GM12878 (cell line): ENCODE results near the gene ZNF354B.
"Not testable (repeated sequence)": the region's sequence is repeated elsewhere in the genome, so short reads cannot be mapped to it uniquely, and the experiment has no call there.

ENCODE experiments used
- CBX3 ChIP-seq: fragments of 200-600 bp; sonication (generic); IDR thresholded peaks from 2 replicates; pipeline ENCODE4 v1.6.1; 2016; ENCODE audit warnings: low read depth, borderline replicate concordance
- CEBPB ChIP-seq, 2 experiments: fragments of 150-350 bp in 1 of 2; IDR thresholded peaks; 2 replicates each; pipeline ENCODE4 v1.6.1; 2012 to 2014; ENCODE audit warnings: low read depth in 2 of 2, low read length in 2 of 2, borderline replicate concordance in 1 of 2, inconsistent platforms in 1 of 2
- CTCF ChIP-seq, 3 experiments: IDR thresholded peaks in 2 of 3; conservative IDR thresholded peaks in 1 of 3; 2 replicates each; pipeline ENCODE4 v1.5.1; 2011; ENCODE audit warnings: low read depth in 3 of 3, low read length in 3 of 3, mild to moderate bottlenecking in 3 of 3, control low read depth in 2 of 3, moderate library complexity in 2 of 3, inconsistent platforms in 1 of 3, mixed read lengths in 1 of 3; ENCODE audit not compliant: control insufficient read depth in 2 of 3, insufficient read depth in 1 of 3; ENCODE audit errors: extremely low read depth in 1 of 3
- ETV6 ChIP-seq, 2 experiments: fragments of 450-650 bp in 1 of 2; IDR thresholded peaks in 1 of 2; conservative IDR thresholded peaks in 1 of 2; 2 replicates each; pipeline ENCODE4 v1.6.1; 2014; ENCODE audit warnings: antibody characterized with exemption in 1 of 2, borderline replicate concordance in 1 of 2, low read depth in 1 of 2, mild to moderate bottlenecking in 1 of 2, moderate library complexity in 1 of 2
- FOXM1 ChIP-seq: IDR thresholded peaks from 2 replicates; pipeline ENCODE4 v1.6.1; 2012; ENCODE audit warnings: low read depth, mild to moderate bottlenecking, inconsistent platforms, low read length, moderate library complexity
- GABPA ChIP-seq: IDR thresholded peaks from 2 replicates; pipeline ENCODE4 v1.6.1; 2014; ENCODE audit warnings: antibody characterized with exemption, low read depth, mild to moderate bottlenecking, inconsistent platforms
- HCFC1 ChIP-seq: fragments of 150-350 bp; IDR thresholded peaks from 2 replicates; pipeline ENCODE4 v1.6.1; 2014; ENCODE audit warnings: low read length
- HDAC6 ChIP-seq: fragments of 200-600 bp; sonication (generic); IDR thresholded peaks from one replicate; pipeline ENCODE4 v1.8.0; 2017; ENCODE audit warnings: antibody characterized with exemption; ENCODE audit not compliant: unreplicated experiment
- JUND ChIP-seq: IDR thresholded peaks from 2 replicates; pipeline ENCODE4 v1.6.1; 2012; ENCODE audit warnings: low read depth, mild to moderate bottlenecking, low read length, improper control_type of control experiment, moderate library complexity
- PML ChIP-seq: IDR thresholded peaks from 2 replicates; pipeline ENCODE4 v1.6.1; 2012; ENCODE audit warnings: low read length, inconsistent platforms
- POLR2A ChIP-seq: IDR thresholded peaks from 2 replicates; pipeline ENCODE4 v1.6.1; 2011; ENCODE audit warnings: low read depth, mild to moderate bottlenecking, low read length
- RAD21 ChIP-seq: IDR thresholded peaks from 2 replicates; pipeline ENCODE4 v1.6.1; 2011; ENCODE audit warnings: mild to moderate bottlenecking, low read depth, low read length, moderate library complexity; ENCODE audit not compliant: insufficient read depth
- TAF1 ChIP-seq: IDR thresholded peaks from 2 replicates; pipeline ENCODE4 v1.6.1; 2011; ENCODE audit warnings: mild to moderate bottlenecking, low read depth, low read length, borderline replicate concordance
- ZBTB4 ChIP-seq: fragments of 450-650 bp; formaldehyde crosslinking; IDR thresholded peaks from 2 replicates; pipeline ENCODE4 v1.4.0; 2022; ENCODE audit warnings: mild to moderate bottlenecking, moderate library complexity

GRCh38 chr5:178840399-178840798 is 19.4 kb upstream of the ZNF354B start:
- TF ChIP-seq HCFC1; GABPA; CBX3; POLR2A; JUND; ZBTB4; CTCF (IDR thresholded peaks at IDR 0.05 in 2 of 3, conservative IDR thresholded peaks at IDR 0.05 in 1 of 3; ENCODE audit: control insufficient read depth in 2 of 3, extremely low read depth in 1 of 3, insufficient read depth in 1 of 3, low read depth in 3 of 3, low read length in 3 of 3); PML; RAD21; ETV6 (conservative IDR thresholded peaks at IDR 0.05 in 1 of 2, IDR thresholded peaks at IDR 0.05 in 1 of 2; ENCODE audit: borderline replicate concordance in 1 of 2, low read depth in 1 of 2); FOXM1; HDAC6; CEBPB (IDR thresholded peaks at IDR 0.05; ENCODE audit: borderline replicate concordance in 1 of 2, low read depth in 2 of 2, low read length in 2 of 2); TAF1: not testable (repeated sequence)
